ENCODE data around the gene DNAH9.

The DNAH9 gene

DNA sequence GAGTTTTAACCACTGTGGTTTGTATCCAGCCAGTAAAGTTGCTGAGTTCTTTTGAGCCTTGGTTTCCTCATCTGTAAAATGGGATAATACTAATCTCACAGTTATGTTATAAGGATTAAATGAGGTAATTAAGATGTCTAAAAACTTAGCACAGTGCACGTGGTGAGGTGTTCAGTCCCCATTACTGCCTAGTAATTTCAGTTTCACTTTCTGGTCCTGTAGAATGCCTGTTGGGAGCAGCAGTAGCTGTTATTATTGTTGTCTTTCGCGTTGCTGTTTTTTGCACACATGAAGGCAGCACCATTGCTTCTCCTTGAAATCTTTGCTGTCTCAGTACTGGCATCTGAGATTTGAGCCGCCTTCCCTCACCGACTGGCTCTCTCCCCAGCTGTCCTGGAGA, 182.4 kb downstream of the DNAH9 start:
- DNase-seq = no peak

DNA sequence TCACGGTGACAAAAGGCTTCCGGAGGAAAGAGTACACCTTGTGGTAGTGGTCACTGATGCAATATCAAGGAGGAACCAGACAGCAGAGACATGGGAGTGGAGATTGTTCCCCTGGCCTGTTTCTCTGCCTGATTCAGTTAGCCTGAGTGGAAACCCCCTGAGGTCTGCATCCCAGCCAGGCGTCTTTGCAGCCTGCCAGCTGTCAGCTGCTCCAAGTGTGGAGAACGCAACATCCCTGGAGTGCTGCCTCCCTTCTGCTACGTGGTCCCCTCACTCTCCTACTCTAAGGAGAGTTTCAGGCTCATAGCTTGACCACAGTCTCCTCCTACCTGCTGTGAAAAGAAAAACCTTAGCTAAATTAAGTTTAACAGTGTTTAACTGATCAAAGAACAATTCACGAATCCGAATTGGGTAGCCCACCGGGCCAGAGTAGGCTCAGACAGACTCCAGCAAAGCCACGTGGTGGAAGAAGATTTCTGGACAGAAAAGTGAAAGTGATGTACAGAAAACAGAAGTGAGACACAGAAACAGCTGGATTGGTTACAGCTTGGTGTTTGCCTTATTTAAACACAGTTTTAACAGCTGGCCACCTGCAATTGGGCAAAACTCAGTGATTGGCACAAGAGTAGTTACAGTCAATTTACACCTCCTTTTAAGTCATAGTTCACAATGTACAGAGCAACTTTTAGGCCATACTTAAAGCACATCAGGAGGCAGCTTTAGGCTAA, 188.6 kb downstream of the DNAH9 start:
- DNase-seq = no peak

DNA sequence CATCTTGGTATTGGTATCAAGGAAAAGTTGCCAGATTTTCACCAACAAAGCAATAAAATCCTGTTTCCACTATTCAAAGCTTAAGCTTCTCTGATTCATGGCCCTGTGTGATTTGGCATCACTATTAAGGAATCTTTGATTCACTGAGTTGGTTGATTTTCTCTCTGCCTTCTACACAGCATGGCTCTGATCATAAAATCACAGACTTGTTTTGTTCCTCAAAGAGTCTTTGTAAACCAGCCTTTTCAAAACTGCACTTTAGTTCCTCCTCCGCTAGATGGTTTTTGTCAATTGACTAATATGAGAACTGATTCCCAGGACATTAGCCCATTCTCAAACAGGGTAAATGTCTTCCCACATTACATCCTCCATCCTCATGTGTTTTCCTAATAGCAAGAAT, 197.6 kb downstream of the DNAH9 start:
- DNase-seq = no peak

DNA sequence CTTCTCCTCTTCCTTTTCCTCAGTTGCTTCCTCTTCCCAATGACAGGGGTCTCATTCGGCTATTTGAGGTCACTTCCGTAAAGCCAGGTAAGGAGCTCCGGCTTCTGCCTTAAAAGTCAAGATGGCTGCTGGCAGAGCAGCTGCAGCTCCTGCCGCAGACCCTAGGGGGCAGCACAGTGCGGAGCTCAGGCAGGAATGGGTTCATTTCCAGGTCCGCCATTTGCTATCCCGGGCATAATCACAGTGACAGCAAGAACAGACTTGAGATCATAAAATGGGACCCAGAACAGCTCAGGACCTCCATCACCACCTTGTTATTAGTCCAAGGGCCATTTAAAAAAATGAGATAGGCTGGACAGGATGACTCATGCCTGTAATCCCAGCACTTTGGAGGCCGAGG, 199.5 kb downstream of the DNAH9 start:
- no peak for DNase-seq

DNA sequence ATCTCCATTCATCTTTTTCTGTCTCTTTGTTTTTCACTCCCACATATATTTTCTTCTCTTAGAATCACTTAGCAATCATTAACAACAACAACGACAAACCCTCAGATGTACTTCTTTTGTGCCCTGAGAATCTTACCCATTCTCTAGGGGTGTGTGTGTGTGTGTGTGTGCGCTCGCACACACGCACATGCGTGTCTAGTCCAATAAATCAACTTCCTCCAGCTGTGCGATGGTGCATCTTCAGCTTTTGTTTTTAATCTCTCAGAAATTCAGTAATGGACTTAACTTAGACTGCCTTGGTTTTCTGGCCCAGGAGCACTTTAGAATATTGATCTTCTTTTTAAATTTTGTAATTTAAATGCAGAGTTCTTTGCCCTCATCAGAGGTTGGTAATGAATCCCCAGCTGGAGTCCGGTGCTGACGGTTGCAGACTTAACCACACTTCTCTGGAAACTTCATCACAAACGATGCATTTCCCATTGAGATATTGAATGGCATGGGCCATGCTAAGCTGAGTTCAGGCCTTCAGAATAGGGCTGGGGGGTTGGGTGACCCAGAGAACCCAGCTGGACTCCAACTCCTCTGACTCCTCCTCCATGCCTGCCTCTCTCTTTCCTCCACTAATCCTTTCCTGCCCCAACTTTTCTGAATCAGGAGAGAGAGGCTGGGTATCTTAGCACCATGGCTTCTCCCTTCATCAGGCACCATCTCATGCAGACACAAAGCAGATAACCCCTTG, 205.1 kb downstream of the DNAH9 start:
- no peak for DNase-seq

DNA sequence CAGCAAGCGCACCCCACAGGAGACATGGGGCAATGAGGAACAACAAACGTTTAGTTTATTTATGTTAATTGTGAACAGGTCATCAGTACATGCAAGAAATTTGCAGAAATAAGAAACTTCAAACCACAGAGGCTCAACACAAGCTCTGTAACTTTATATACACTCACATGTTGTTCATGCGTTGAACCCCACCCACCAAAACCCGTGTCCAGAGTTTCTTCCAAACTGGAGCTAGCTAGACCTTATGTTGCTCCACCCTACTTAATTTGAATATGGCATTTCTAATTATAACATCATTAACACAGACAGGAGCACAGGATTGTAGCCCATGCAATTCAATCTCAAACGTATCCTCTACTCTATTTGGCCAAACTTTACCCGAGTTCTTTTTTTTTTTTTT, 206.9 kb downstream of the DNAH9 start:
- no peak for DNase-seq

DNA sequence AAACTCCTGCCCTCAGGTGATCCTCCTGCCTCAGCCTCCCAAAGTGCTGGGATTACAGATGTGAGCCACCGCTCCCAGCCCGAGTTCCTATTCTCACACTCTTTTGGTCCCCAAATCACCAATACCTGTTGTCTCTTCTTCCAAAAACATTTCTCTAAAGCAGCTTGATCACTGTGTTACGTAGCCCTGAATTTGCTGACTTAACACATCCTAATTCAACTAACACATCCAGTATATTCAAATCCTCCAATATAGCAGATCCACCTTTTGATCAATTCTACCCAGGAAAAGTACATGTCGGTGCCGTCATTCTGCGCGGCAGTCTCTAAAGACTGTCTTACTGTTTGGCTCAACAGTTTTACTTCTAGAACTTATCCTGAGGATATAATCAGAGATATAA, 207.7 kb downstream of the DNAH9 start:
- no peak for DNase-seq

DNA sequence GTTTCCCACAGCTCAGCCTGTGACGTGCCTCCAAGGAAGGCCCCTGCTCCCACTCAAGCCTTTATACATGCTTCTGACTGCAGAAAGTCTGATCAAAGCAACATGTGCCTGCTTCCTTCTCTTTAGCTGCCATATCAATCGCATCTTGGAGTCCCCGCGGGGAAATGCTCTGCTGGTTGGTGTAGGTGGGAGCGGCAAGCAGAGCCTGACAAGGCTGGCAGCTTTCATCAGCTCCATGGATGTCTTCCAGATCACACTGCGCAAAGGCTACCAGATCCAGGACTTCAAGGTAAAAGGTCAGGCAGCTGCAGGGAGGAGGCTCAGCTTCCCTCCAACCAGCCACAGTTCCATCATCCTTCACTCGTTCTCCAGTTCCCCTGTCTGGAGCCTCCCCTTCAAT, 209.3 kb downstream of the DNAH9 start:
- DNase-seq = no peak

DNA sequence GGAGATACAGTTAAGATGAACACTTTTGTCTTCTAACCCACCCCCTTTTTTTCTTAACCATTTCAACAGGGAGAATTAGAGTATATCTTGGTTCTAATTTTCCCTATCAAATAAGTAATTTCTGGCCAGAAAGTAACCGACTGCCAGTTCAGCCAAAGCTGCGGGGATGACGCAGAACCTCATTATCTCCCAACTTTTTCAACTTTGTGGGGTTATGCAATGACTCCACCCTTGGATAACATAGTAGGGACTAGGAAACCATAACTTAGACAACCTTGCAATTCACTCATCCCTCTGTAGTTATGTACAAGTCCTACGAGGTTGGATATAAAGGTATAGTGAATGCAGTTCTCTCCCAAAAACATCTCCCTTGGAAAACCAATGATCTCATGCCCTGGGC, 215.0 kb downstream of the DNAH9 start:
- DNase-seq = no peak

DNA sequence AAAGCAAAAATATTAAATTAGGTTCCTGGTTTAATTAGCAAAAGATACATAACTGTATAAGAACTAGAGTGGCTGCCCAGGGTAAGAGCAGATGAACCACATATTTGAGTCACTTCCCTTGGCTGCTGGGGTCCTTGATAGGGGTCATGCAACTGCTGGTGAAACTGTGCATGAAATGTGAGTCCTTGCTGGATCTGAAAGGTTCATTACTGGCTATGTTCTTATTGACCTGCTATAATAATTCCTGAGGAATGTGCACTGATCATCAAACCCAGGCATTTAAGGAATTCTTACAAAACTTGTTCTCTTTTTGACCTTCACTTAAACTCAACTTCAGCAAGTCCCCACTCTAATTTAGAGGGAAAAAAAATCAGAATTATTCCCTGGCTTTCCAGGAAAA, 215.6 kb downstream of the DNAH9 start:
- no peak for DNase-seq

DNA sequence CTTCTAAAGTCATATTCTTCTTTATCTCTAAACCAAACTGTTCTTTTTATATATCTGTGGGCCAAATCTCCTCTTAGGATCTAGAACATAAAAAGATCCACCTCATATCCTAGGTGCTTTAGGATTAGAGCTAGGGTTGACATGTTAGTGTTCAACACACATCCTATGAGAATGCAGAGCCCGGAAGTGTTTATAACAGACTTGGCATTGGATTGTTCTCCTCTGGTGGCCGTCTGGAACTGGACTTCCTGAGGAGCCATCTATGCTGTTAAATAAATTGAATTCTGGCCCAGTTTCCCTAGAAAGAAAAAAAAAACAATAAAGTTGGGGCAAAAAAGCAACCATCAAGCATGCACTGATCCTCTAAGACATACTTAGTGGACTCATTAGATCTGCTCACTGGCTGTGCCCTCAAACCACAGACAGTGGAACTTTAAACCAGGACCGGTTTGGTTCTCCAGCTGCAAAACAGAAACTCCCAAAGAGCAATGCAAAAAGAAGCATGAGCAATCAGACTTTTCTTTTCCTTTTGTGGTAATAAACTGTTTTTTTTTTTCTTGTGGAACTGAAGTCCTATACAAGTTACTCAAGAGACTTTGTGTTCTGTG, 216.5 kb downstream of the DNAH9 start:
- DNase-seq = no peak

DNA sequence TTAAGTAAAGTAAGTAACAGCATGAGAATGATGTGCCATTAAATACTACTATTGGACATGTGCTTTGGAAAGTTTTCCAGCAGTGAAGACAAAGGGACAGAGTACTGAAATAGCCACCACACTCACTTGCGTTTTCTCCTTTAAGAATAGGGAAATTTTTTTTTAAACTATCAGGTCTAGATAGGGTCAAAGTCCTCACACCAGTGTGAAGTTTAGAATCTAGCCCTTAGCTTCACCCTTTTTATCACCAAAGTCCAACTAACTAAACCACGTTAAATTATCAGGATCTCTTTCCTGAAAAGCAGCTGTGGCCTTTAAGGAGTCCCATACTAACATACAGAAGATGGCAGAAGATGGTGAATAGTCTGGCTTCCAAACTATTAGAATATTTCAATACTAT, 218.1 kb downstream of the DNAH9 start:
- no peak for DNase-seq

DNA sequence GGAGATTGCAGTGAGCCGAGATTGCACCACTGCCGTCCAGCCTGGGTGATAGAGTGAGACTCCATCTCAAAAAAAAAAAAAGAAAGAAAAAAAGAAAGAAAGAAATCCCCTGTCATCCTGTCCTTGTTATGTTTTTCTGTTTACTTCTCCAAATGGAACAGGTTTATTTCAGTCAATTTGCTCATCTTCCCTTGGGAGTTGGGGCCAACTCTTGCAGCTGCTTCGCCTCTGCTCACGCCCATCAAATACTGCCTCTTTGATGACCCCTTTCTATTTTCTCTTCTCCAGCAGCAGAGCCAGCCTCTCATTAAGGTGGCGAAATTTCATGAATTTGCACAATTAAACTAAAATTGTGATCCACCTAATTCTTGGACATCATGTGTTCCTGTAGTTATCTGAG, 225.6 kb downstream of the DNAH9 start:
- no peak for DNase-seq

DNA sequence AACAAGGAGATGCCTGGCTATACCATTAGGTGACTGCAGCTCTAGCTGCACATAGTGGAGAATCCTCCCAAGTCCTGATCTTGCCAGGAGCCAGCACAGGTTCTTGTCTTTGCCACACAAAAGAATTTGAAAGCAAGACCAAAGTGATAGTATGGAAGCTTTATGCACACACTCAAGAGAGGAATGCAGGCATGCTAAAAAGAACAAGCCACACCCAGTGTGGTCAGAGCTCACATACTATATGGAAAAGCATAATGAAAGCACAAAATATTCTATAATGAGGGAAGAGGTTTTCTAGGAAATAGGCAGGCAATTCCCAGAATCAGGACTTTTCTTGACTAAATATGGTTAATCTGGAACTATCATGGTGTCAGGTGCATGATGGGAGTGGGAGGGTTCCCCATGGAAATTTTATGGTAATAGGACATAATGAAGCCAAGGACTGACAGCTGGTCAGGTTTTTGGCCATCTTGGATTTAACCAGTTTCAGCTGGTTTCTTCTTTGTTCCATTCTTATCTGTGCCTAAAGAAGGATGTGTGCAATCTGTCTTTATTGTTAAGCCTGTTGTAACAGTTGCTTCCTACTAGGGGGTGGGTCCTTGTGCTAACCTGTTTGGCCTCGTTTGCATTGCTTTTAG, 227.4 kb downstream of the DNAH9 start:
- DNase-seq = no peak

DNA sequence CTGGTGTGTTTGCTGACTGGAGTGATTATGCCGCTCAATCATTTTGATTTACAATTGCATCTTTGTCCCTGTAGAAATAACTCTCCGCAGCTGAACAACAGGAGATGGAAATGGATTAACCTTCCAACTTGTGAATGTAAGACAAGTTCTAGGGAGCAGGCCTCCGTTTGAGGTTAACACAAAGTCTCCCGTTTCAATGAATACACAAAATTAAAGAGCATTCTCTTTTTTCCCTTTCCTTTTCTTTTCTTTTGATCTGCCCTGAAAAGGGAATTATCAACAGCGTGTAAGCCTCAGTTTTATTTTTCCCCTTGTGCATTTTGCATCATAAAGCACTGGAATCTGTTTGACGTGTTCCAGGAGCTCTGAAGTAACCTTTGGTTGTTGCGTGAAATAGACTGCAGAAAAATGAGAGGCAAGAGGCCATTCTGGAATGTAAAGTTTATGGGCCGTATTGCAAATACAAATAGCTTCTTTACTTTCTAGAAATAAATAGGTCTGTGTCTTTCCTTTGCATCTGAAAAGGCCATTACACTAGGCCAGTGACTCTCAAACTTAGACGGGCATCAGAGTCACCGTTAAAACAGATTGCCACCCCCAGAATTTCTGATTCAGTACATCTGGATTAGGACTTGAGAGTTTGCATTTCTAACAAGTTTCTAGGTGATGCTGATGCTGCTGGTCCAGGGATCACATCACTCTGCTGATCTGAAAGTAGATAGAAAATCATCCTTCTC, 234.3 kb downstream of the DNAH9 start:
- DNase-seq = no peak

DNA sequence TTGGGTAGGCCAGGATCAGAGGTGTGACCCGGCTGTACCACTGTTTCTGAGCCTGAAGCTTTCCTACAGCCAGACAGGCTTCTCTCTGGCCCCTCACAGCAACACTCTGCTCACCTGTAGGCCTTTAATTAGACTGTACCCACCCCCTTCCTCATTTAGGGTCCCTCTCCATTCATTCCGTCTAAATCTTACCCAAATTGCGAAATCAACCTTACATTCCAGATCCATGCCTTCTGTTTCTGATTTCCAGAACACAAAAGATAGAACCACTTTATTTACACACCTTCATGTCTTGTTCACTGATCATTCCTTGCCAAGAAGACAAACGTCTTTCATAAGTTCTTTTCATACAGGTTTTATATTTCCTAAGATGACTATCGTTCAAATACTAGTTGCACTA, 238.2 kb downstream of the DNAH9 start:
- DNase-seq = no peak

DNA sequence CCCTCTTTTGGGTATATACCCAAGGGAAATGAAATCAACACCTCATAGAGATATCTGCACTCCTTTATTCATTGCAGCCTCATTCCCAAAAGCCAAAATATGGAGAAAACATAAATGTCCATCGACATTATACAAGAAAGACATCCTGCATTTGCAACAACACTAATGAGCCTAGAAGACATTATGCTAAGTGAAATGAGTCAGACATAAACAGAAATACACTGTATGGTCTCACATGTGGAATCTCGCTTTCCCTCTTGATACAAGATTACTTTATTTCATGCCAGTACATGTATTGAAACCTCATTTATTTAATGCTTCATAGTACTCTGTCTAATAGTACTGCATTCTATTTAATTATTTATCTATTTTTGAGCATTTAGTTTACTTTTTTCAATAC, 241.8 kb downstream of the DNAH9 start:
- no peak for DNase-seq

DNA sequence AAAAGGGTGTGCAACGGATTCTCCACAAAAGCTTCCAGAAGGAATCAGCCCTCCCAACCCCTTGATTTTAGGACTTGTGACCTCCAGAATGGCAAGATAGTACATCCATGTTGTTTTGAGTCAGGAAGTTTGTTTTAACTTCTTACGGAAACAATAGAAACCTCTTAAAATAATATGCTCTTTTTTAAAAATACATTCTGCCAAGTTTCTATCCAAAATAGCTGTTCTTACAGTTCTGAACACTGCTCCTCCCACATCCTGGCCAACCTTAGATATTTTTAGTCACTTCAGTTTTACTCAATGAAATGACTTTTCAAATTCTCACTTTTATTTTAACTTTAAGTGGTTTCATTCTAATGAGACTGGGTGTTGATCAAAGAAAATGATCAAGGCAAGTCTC, 242.6 kb downstream of the DNAH9 start:
- DNase-seq = no peak

DNA sequence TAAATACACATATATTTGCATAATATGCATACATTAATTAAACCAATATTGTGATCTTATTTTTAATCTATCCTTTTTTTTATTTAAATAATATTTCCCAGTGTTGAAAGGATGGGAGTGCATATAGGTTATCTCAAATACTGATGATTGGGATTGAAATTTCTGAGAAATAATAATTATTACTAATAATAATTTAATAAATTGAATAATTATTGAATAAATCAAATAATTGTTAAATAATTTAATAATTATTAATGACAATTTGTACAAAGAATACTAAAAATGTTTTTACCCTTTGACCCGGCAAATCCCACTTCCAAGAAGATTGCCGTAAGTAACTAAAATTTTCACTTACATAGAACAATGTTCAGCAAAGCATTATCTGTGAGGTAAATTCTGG, 250.1 kb downstream of the DNAH9 start:
- DNase-seq = no peak

DNA sequence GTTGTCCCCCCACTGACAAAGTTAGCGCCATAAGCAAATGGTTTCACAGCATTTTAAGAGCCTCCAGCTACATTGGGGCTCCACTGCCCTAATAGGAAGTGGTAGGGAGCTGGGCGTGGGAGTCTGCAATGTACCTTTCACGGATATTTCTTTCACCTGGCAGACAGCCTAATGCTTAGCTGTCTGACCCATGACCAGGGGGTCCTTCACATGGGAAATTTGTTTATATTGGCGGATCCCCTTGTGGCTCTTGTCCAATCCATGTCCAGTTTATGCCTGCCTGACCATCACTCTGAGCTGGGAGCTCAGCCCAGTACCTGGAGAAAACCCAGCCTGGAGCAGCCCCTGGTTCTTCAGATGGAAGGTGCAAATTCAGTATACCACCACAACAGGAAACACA, 254.0 kb downstream of the DNAH9 start:
- no peak for DNase-seq

DNA sequence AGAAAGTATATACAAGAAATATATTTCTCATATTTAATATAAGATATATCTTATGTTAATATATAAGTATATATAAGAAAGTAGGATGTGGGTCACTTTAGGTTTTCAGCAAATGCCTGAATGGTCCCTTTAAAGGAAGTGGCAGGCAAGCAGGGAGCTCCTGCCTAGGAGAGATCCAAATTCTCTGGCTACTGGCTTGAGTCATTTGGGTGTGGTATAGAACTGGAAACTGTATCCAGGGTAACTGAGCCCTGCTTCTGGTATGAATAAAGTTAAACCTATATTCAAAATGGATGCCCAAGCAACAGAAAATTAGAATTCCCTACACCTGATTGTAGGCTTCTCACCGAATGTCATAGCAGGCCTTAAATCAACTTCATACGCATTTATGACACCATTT, 254.6 kb downstream of the DNAH9 start:
- DNase-seq = no peak

DNA sequence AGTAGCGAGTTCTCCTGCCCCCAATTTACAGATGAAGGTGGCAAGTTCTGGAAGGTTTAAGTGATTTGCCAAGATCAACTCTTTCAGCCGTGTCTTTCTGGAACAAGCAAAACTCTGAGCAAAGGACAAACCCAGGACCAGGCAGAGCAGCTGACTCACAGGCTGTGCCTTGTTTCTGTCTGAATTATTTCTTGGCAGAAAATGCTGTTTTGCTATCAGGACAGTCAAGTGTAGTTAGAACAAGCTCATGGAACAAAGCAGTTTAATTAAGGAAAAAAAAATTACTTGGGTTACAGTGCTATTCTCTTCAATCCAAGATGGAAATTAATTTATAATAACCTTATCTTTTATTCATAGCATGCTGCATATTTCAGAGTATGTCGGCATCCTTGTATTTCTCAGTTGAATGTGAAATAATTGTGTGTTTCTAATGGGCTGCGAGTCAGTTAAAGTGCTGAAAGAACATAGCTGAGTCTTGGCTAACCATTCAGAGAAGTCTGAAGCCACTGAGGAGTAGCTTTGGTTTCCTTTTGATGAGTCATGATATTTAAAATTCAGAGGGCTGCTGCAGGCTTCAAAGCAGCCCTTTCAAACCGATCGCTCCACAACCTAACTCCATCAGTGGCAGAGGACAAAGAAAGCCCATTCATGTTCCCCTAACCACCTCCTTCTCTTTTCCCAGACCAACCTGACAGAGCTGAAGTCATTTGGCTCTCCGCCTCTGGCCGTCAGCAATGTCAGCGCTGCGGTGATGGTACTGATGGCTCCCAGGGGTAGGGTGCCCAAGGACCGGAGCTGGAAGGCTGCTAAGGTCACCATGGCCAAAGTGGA, 255.3 kb downstream of the DNAH9 start:
- no peak for DNase-seq
